T-cell (primary cell): ENCODE data around the gene IL6. TPM values are rescaled to one million over a fixed set of nuclear protein-coding genes. Genes with fewer than 3 reads are reported as not detected.

Experiments
- ATAC-seq, 4 experiments: fragments of 200-7000 bp in 3 of 4; fragments of 150-1000 bp in 1 of 4; cut with Tn5 transposase; replicated peaks in 1 of 4; 1 replicate in 3 of 4; 2 replicates in 1 of 4; pipeline ENCODE4 v1.10.0; 2021; ENCODE audit warnings: moderate library complexity in 3 of 4, mild to moderate bottlenecking in 2 of 4, moderate number of reproducible peaks in 1 of 4
- CTCF ChIA-PET, 2 donors: fragments of 300-600 bp; sonication (Branson Sonifier 250); formaldehyde crosslinking; loops; one replicate each; lab custom pipeline; 2022; ENCODE audit warnings: antibody characterized with exemption in 2 of 2; lab: Charles Lee
- POLR2A ChIA-PET, 2 donors: fragments of 300-600 bp; sonication (Branson Sonifier 250); formaldehyde crosslinking; loops; one replicate each; lab custom pipeline; 2022; ENCODE audit warnings: antibody characterized with exemption in 2 of 2; lab: Charles Lee
- DNase-seq, 35 experiments: peaks; one replicate each; pipeline versions ENCODE4 v3.0.0 to v3.0.0-alpha.2; 2013 to 2023
- H3K27ac ChIP-seq: one replicate; pipeline ENCODE4 v1.5.1; 2013; ENCODE audit warnings: low read length
- H3K27me3 ChIP-seq, 2 experiments: replicated peaks in 1 of 2; 1 replicate in 1 of 2; 2 replicates in 1 of 2; pipeline versions ENCODE4 v1.6.1 to v1.7.0; 2013; ENCODE audit warnings: low read length in 1 of 2, mixed read lengths in 1 of 2; ENCODE audit not compliant: control insufficient read depth in 2 of 2, insufficient read depth in 2 of 2; ENCODE audit errors: extremely low read depth in 1 of 2
- H3K36me3 ChIP-seq, 2 donors: 1 replicate in 1 of 2; 2 replicates in 1 of 2; pipeline versions ENCODE4 v1.6.1 to v1.7.0; 2013; ENCODE audit warnings: low read length in 1 of 2; ENCODE audit not compliant: control insufficient read depth in 2 of 2, insufficient read depth in 1 of 2; ENCODE audit errors: extremely low read depth in 1 of 2
- H3K4me1 ChIP-seq, 2 experiments: 1 replicate in 1 of 2; 2 replicates in 1 of 2; pipeline versions ENCODE4 v1.6.1 to v1.7.0; 2013; ENCODE audit warnings: low read length in 2 of 2, mixed read lengths in 1 of 2; ENCODE audit not compliant: insufficient read depth in 2 of 2, control insufficient read depth in 1 of 2; ENCODE audit errors: extremely low read depth in 1 of 2
- H3K4me3 ChIP-seq, 2 donors: 1 replicate in 1 of 2; 2 replicates in 1 of 2; pipeline versions ENCODE4 v1.5.1 to v1.7.0; 2013; ENCODE audit warnings: mild to moderate bottlenecking in 2 of 2, low read length in 1 of 2, moderate library complexity in 1 of 2; ENCODE audit not compliant: control insufficient read depth in 1 of 2; ENCODE audit errors: extremely low read depth in 1 of 2
- H3K9me3 ChIP-seq: 2 replicates; pipeline ENCODE4 v1.7.0; 2013
- H3K27ac Mint-ChIP-seq, 2 donors: one replicate each; pipeline ENCODE4 v1.8.0; 2020 to 2021; ENCODE audit warnings: mild to moderate bottlenecking in 2 of 2, mixed read lengths in 2 of 2
- H3K27me3 Mint-ChIP-seq, 2 donors: one replicate each; pipeline ENCODE4 v1.8.0; 2021 to 2022; ENCODE audit warnings: mixed read lengths in 2 of 2
- H3K36me3 Mint-ChIP-seq: one replicate; pipeline ENCODE4 v1.8.0; 2021; ENCODE audit warnings: mixed read lengths
- H3K4me1 Mint-ChIP-seq, 3 donors: one replicate each; pipeline ENCODE4 v1.8.0; 2020 to 2022; ENCODE audit warnings: mixed read lengths in 3 of 3, mild to moderate bottlenecking in 1 of 3
- H3K4me3 Mint-ChIP-seq, 3 donors: one replicate each; pipeline ENCODE4 v1.8.0; 2020 to 2022; ENCODE audit warnings: mild to moderate bottlenecking in 3 of 3, mixed read lengths in 3 of 3, moderate library complexity in 3 of 3
- H3K9me3 Mint-ChIP-seq, 3 donors: one replicate each; pipeline ENCODE4 v1.8.0; 2020 to 2022; ENCODE audit warnings: mixed read lengths in 3 of 3
- WGBS: methylation state at CpG from one replicate; pipeline ENCODE4 v1.1.5; 2013; ENCODE audit warnings: missing lambda C conversion rate; ENCODE audit not compliant: insufficient coverage; 5-methylcytosine and 5-hydroxymethylcytosine counted together
- total RNA-seq, 35 experiments: library from RNA in 6 of 35; stranded (reverse) in 6 of 35; fragments of 120-200 nt in 1 of 35; gene quantifications; one replicate each; pipeline versions ENCODE4 v1.2.1 to v1.2.4 and lab custom pipeline; 2013 to 2026

IL6 gene
- total RNA-seq, 5 donors from 2014 or later (not counting 1 experiment from before 2014, with no cell fraction given): 0.68 to 1.2 TPM; not detected in 3

- H3K27ac Mint-ChIP-seq: no peak overlapping the region
- ChIA-PET CTCF (interaction anchor here (0.6 to 6.3 kb wide), 14 partner anchors 11 to 618 kb away, joined by 3 to 102 read pairs (median 4); no protein-coding TSS in a partner anchor), POLR2A (interaction anchor here in 1 of 2 donors (0.6 kb wide), 1 partner anchor 72 kb away, joined by 3 read pairs; no protein-coding TSS in a partner anchor)
- no peak for DNase-seq
- Histone ChIP-seq H3K27me3 (peaks cover 0 to 21% of the 10 kb centered on the region in 2 experiments), H3K9me3 (no peaks in the 10 kb centered on the region), H3K4me1 (peaks cover 0 to 18% of the 10 kb centered on the region in 2 experiments), H3K36me3 (no peaks in the 10 kb centered on the region), H3K4me3 (no peak overlapping the region), H3K27ac (no peak overlapping the region)
- peak overlapping the region in 1 of 3 donors; percentile 65 for H3K4me3 Mint-ChIP-seq
- WGBS: 69% methylated on average over 2 of the region's 3 CpGs
- ATAC-seq: no peak
- peaks cover 19 to 30% (median 21%) of the 10 kb centered on the region in 3 donors for H3K4me1 Mint-ChIP-seq
- no peaks in the 10 kb centered on the region for H3K36me3 Mint-ChIP-seq
- peaks cover 13 to 15% of the 10 kb centered on the region in 2 donors for H3K27me3 Mint-ChIP-seq
- H3K9me3 Mint-ChIP-seq: no peaks in the 10 kb centered on the region
Measured at GRCh38 chr7:22727714-22728035, 675 bp downstream of the IL6 start.

GRCh38 chr7:22728401-22729029 is 1.5 kb downstream of the IL6 start:
- ATAC-seq (no peak), DNase-seq (peak in 1 of 35 experiments; percentile 22)
- Histone ChIP-seq H3K27me3 (peaks cover 0 to 25% of the 10 kb centered on the region in 2 experiments), H3K36me3 (no peaks in the 10 kb centered on the region), H3K27ac (no peak overlapping the region), H3K4me3 (no peak overlapping the region), H3K4me1 (peaks cover 0 to 18% of the 10 kb centered on the region in 2 experiments), H3K9me3 (no peaks in the 10 kb centered on the region)
- H3K27ac Mint-ChIP-seq: no peak overlapping the region
- H3K9me3 Mint-ChIP-seq: no peaks in the 10 kb centered on the region
- H3K4me3 Mint-ChIP-seq: no peak overlapping the region
- ChIA-PET POLR2A (interaction anchor here in 1 of 2 donors (0.6 kb wide), 1 partner anchor 129 kb away, joined by 11 read pairs; no protein-coding TSS in a partner anchor), CTCF (interaction anchor here (0.6 to 6.3 kb wide), 10 partner anchors 11 to 438 kb away, joined by 3 to 102 read pairs (median 4); no protein-coding TSS in a partner anchor)
- peaks cover 19 to 26% (median 21%) of the 10 kb centered on the region in 3 donors for H3K4me1 Mint-ChIP-seq
- WGBS: no CpG with 5 or more reads among the region's 1 CpG
- no peaks in the 10 kb centered on the region for H3K36me3 Mint-ChIP-seq
- peaks cover 12 to 15% of the 10 kb centered on the region in 2 donors for H3K27me3 Mint-ChIP-seq

DNA sequence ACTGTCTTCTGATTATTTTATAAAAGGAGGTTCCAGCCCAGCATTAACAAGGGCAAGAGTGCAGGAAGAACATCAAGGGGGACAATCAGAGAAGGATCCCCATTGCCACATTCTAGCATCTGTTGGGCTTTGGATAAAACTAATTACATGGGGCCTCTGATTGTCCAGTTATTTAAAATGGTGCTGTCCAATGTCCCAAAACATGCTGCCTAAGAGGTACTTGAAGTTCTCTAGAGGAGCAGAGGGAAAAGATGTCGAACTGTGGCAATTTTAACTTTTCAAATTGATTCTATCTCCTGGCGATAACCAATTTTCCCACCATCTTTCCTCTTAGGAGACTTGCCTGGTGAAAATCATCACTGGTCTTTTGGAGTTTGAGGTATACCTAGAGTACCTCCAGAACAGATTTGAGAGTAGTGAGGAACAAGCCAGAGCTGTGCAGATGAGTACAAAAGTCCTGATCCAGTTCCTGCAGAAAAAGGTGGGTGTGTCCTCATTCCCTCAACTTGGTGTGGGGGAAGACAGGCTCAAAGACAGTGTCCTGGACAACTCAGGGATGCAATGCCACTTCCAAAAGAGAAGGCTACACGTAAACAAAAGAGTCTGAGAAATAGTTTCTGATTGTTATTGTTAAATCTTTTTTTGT is 2.3 kb downstream of the IL6 start:
- no peaks in the 10 kb centered on the region for H3K36me3 Mint-ChIP-seq
- no CpG with 5 or more reads among the region's 3 CpGs for WGBS

GRCh38 chr7:22730066-22730710 is 3.2 kb downstream of the IL6 start:
- Mint-ChIP-seq H3K36me3 (no peaks in the 10 kb centered on the region), H3K27me3 (peaks cover 18 to 29% of the 10 kb centered on the region in 2 donors), H3K4me3 (no peak overlapping the region), H3K4me1 (peaks cover 19 to 23% (median 21%) of the 10 kb centered on the region in 3 donors), H3K27ac (no peak overlapping the region), H3K9me3 (no peaks in the 10 kb centered on the region)
- WGBS: no CpG with 5 or more reads among the region's 2 CpGs
- ChIA-PET POLR2A (no interaction called here), CTCF (interaction anchor here (0.5 to 0.7 kb wide), 3 partner anchors 11 to 171 kb away, joined by 3 to 5 read pairs (median 3); no protein-coding TSS in a partner anchor)
- Histone ChIP-seq H3K9me3 (no peaks in the 10 kb centered on the region), H3K27me3 (peaks cover 0 to 29% of the 10 kb centered on the region in 2 experiments), H3K36me3 (no peaks in the 10 kb centered on the region), H3K4me1 (peaks cover 0 to 18% of the 10 kb centered on the region in 2 experiments), H3K4me3 (no peak overlapping the region), H3K27ac (no peak overlapping the region)
- no peak for DNase-seq
- ATAC-seq: no peak

More for the DNA sequence above, 2.3 kb downstream of the IL6 start:
- Mint-ChIP-seq H3K9me3 (no peaks in the 10 kb centered on the region), H3K4me1 (peaks cover 19 to 23% (median 21%) of the 10 kb centered on the region in 3 donors), H3K27ac (no peak overlapping the region), H3K4me3 (no peak overlapping the region), H3K27me3 (peaks cover 12 to 23% of the 10 kb centered on the region in 2 donors)
- Histone ChIP-seq H3K36me3 (no peaks in the 10 kb centered on the region), H3K9me3 (no peaks in the 10 kb centered on the region), H3K27me3 (peaks cover 0 to 25% of the 10 kb centered on the region in 2 experiments), H3K4me3 (no peak overlapping the region), H3K4me1 (peaks cover 0 to 18% of the 10 kb centered on the region in 2 experiments), H3K27ac (no peak overlapping the region)
- no peak for ATAC-seq
- ChIA-PET POLR2A (no interaction called here), CTCF (interaction anchor here (0.5 to 6.3 kb wide), 6 partner anchors 15 to 224 kb away, joined by 3 to 102 read pairs (median 3); no protein-coding TSS in a partner anchor)
- DNase-seq: no peak

DNA sequence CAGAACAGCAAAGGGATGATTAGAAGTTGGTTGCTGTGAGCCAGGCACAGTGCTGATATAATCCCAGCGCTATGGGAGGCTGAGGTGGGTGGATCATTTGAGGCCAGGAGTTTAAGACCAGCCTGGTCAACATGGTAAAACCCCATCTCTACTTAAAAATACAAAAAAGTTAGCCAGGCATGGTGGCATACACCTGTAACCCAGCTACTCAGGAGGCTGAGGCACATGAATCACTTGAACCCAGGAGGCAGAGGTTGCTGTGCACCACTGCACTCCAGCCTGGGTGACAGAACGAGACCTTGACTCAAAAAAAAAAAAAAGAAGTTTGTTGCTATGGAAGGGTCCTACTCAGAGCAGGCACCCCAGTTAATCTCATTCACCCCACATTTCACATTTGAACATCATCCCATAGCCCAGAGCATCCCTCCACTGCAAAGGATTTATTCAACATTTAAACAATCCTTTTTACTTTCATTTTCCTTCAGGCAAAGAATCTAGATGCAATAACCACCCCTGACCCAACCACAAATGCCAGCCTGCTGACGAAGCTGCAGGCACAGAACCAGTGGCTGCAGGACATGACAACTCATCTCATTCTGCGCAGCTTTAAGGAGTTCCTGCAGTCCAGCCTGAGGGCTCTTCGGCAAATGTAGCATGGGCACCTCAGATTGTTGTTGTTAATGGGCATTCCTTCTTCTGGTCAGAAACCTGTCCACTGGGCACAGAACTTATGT is 4.1 kb downstream of the IL6 start:
- CTCF ChIA-PET: interaction anchor here in 1 of 2 donors (0.5 to 0.7 kb wide), 3 partner anchors 10 to 168 kb away, joined by 3 to 7 read pairs (median 5); no protein-coding TSS in a partner anchor
- H3K27ac ChIP-seq: no peak overlapping the region
- POLR2A ChIA-PET: interaction anchor here in 1 of 2 donors (0.5 kb wide), 1 partner anchor 297 kb away, joined by 5 read pairs; no protein-coding TSS in a partner anchor
- WGBS: 38% methylated on average over 2 of the region's 5 CpGs
- Mint-ChIP-seq H3K27me3 (peaks cover 18 to 25% of the 10 kb centered on the region in 2 donors), H3K4me1 (peaks cover 14 to 16% (median 15%) of the 10 kb centered on the region in 3 donors), H3K27ac (no peak overlapping the region), H3K9me3 (no peaks in the 10 kb centered on the region), H3K36me3 (no peaks in the 10 kb centered on the region), H3K4me3 (no peak overlapping the region)
- no peaks in the 10 kb centered on the region for H3K36me3 ChIP-seq
- no peak overlapping the region for H3K4me3 ChIP-seq
- peaks cover 0 to 28% of the 10 kb centered on the region in 2 experiments for H3K27me3 ChIP-seq
- H3K9me3 ChIP-seq: no peaks in the 10 kb centered on the region
- DNase-seq (no peak), ATAC-seq (no peak)
- H3K4me1 ChIP-seq: peaks cover 0 to 16% of the 10 kb centered on the region in 2 experiments
